ENCODE measurements around the gene HOXB1.

Gene HOXB1

DNA sequence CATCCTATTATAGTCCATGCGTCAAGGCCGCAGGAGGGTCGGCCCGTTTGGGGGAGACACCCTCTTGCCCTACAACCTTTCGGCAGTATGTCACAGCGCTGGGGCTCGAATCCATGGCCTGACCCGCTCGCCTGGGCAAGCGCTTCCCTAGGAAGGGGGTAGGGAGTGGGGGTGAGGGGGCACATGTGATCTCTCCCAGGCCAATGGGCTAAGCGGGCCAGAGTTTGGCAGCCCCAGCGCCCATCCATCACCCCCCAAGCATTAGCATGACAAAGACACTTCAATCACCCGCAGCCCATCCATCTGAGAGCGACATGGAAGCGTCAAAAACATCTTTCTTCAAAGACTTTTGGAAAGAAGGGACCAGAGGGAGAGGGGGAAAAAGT is at the start of gene HOXB1:
TSS of gene HOXB1 (minus strand) at position 125 of the 386 bp plus-strand sequence. CDS start at position 18, 107 bp downstream.
- TF ChIP-seq, protein P1, sequence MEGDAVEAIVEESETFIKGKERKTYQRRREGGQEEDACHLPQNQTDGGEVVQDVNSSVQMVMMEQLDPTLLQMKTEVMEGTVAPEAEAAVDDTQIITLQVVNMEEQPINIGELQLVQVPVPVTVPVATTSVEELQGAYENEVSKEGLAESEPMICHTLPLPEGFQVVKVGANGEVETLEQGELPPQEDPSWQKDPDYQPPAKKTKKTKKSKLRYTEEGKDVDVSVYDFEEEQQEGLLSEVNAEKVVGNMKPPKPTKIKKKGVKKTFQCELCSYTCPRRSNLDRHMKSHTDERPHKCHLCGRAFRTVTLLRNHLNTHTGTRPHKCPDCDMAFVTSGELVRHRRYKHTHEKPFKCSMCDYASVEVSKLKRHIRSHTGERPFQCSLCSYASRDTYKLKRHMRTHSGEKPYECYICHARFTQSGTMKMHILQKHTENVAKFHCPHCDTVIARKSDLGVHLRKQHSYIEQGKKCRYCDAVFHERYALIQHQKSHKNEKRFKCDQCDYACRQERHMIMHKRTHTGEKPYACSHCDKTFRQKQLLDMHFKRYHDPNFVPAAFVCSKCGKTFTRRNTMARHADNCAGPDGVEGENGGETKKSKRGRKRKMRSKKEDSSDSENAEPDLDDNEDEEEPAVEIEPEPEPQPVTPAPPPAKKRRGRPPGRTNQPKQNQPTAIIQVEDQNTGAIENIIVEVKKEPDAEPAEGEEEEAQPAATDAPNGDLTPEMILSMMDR (IDR thresholded peaks at IDR 0.05; ENCODE audit: control insufficient read depth, extremely low read depth, insufficient read depth), result no peak
- H3K4me3 ChIP-seq (ENCODE audit: low read depth, low read length), result no peak within 1 kb of the TSS
- no peak for DNase-seq (ENCODE audit: low read depth)

DNA sequence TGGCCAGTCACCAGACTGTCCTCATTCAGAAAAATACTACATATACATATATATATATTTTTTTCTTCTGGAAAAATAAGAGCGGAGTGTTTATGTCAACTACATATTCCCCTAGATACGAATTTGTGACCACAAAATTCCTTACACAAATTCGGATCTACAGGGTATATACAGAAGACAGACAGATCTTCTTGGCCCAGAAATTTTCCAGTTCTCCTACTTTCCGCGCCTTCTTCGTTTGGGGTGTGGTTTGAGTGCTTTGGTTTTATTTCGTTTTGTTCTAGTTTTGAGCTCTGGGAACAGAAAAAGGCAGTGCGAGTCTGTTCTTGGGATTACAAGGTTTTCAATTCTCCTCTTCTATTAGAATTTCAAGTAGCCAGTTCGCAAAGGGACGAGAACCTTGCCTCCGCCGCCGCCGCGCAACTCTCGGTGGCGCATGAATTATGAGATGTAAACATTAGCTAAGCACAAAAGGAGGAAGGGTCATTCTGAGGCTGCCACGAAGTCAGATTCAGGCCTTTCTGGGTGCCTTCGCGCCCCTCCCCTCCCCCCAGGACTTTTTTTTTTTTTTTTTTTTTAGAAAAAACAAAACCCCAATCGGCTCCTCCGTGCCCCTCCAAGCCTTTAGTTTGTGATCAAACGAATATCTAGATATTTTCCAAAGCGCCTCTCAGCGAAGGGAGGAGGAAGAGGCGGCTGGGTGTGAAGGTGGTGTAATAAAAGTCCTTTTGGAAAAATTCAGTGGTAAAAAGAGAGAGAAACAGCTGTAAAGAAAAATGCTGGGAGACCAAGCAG is 49.1 kb upstream of the HOXB1 start:
- no peak for DNase-seq (ENCODE audit: low read depth)
- H3K4me3 ChIP-seq (ENCODE audit: low read depth, low read length), result no peak overlapping the region
- TF ChIP-seq, protein P1 (IDR thresholded peaks at IDR 0.05; ENCODE audit: control insufficient read depth, extremely low read depth, insufficient read depth), result no peak

DNA sequence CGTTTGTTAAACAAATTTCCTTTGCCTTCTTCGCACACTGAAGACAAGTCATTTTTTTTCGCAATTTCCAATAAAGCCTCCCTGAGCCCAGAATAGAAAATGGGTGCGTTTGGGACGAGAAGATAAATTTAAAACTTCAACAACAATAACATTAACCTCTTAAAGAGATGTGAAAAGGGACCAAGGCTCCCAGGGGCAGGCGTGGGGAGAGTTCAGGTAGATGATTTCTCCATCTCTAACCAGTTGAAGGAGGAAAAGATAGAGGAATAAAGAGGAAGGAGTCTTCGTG is 48.6 kb upstream of the HOXB1 start:
- no peak overlapping the region for H3K4me3 ChIP-seq (ENCODE audit: low read depth, low read length)
- no peak for DNase-seq (ENCODE audit: low read depth)
- TF ChIP-seq, protein P1 (IDR thresholded peaks at IDR 0.05; ENCODE audit: control insufficient read depth, extremely low read depth, insufficient read depth), result no peak

DNA sequence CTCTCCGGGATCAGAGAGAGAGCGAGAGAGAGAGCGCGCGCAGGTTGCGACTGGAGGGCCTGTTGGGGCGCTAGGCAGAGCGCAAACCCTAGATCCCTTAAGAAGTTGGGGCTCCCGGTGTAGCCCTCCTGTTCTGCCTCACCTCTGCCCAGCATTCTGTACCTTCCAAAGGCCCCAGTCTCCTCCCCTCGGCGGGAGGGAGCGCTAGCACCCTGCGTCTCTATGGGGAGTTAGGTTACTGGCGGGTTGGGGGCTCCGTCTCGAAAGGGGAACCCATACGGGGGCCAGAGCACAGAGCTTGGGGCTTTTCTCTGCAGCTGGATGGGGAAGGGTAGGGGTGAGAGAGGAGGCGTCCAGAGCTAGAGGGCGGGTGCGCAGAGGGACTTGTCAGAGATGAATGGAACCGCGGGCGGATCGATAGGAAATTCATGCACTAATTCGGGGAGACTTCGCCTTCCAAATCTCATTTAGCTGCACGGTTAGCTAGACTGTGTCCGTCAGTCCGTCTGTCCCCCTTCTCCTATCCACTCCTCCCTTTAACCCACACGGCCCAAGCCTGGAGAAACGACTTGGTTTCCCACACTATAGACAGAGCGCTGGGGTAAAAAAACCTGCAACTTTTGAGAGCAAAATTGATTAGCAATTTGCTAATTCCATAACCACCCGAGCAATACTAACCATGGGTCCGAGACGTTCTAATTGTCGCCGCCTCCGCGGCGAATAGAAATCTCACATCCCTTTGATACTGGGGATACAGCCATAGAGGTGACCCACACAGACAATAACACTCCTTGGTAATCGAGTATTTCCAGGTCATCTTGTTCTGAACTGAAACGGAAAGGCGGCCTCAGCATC is 48.0 kb upstream of the HOXB1 start:
- no peak overlapping the region for H3K4me3 ChIP-seq (ENCODE audit: low read depth, low read length)

DNA sequence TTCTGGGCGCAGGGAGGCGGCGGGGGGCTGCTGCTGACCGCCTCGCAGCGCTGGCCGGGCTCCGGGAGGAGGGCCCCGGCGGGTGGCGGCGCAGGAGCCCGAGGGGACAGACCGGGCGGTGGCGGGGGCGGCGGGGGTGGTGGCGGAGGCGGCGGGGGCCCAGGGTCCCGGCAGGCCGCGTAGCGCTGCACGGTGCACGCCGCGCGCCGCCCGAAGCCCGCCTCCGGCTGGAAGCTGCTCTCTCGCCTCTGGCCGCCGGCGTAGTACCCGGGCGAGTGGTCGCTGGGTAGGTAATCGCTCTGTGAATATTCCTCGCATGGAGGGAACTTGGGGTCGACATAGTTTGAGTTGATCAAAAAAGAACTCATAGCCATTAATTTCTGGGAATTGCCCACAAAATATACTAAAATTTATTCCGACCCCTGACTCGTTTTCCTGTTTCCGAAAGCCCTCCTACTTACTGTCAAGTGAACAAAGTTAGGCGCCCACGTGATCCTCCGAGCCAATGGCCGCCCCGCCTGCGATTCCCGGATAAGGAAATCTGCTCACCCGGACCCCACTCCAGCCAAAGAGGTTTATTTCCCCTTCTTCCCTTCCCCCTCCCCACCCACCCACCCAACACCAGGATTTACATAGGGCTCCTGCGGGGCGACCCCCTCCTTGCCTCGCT is 47.3 kb upstream of the HOXB1 start, which contains the start of gene HOXB4:
TSS of gene HOXB4 (minus strand) at position 405 of the 670 bp plus-strand sequence. CDS start at position 374, 31 bp downstream.
- H3K4me3 ChIP-seq (ENCODE audit: low read depth, low read length), result no peak within 1 kb of the TSS
- DNase-seq (ENCODE audit: low read depth), result no peak
- TF ChIP-seq, protein P1 (IDR thresholded peaks at IDR 0.05; ENCODE audit: control insufficient read depth, extremely low read depth, insufficient read depth), result no peak

More for the DNA sequence above, 48.0 kb upstream of the HOXB1 start:
- TF ChIP-seq, protein P1 (IDR thresholded peaks at IDR 0.05; ENCODE audit: control insufficient read depth, extremely low read depth, insufficient read depth), result no peak
- DNase-seq (ENCODE audit: low read depth), result no peak

DNA sequence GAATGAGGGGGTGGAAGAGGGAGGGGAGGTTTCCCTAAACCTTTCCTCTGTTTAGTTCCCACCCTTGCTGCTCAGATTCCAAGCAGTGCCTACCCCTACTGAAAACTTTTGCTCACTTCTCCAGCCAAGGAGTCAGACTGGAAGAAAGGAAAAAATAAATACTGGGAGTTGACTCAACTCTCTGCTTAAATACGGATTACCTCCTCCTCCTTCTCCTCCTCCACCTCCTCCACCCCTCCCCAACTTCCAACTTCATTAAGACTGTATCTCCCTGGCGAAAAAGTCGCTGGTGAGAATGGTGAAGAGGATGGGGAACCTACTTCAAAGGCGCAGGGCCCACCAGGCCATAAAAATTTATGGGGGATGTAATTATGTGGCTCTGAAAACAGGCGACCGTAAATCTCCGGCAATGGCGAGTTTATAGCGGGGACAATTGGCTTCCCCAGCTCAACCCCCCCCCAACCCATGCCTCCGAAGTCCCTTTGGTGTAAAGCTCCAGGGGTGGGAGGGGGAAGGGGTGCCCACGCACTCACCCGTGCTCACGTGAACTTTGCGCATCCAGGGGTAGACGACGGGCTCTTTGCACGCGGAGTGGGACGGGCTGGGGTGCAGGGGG is 46.6 kb upstream of the HOXB1 start:
- DNase-seq (ENCODE audit: low read depth), result no peak
- H3K4me3 ChIP-seq (ENCODE audit: low read depth, low read length), result no peak overlapping the region
- TF ChIP-seq, protein P1 (IDR thresholded peaks at IDR 0.05; ENCODE audit: control insufficient read depth, extremely low read depth, insufficient read depth), result no peak

All from LNCaP clone FGC (cell line).